GM08714 (cell line): ENCODE measurements around the gene ZFAND2A.
"Not testable (repeated sequence)": the region's sequence is repeated elsewhere in the genome, so short reads cannot be mapped to it uniquely, and the experiment has no call there.

Experiments used
- H3K4me3 ChIP-seq: fragments of 200-500 bp; sonication (Bioruptor generic); 2 replicates; pipeline ENCODE4 v1.5.1; 2014; ENCODE audit warnings: mild to moderate bottlenecking, low read length, inconsistent platforms
- ZNF274 ChIP-seq: IDR thresholded peaks from 2 replicates; pipeline ENCODE4 v1.6.1; 2012; ENCODE audit warnings: mild to moderate bottlenecking, low read depth, low read length

The ZFAND2A gene

DNA sequence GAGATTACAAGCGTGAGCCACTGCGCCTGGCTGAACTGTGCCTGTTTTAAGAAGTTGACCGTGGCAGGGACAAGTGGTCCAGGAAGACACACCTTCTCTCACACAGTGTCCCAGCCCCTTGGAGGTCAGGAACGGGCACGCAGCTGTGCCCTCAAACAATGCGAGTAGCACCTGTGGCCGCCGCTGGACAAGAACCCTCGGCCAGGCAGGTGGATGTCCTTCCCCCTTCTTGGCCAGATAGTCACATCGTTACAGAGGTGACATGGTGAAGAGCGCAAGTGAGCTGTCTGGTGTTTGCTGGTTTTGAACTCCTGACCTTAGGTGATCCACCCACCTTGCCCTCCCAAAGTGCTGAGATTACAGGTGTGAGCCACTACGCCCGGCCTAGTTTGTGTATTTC, 8.8 kb downstream of the ZFAND2A start:
- no peak for TF ChIP-seq ZNF274
- H3K4me3 ChIP-seq: no peak overlapping the region

GRCh38 chr7:1150400-1151002, 9.5 kb downstream of the ZFAND2A start:
- no peak overlapping the region for H3K4me3 ChIP-seq
- TF ChIP-seq ZNF274: no peak

DNA sequence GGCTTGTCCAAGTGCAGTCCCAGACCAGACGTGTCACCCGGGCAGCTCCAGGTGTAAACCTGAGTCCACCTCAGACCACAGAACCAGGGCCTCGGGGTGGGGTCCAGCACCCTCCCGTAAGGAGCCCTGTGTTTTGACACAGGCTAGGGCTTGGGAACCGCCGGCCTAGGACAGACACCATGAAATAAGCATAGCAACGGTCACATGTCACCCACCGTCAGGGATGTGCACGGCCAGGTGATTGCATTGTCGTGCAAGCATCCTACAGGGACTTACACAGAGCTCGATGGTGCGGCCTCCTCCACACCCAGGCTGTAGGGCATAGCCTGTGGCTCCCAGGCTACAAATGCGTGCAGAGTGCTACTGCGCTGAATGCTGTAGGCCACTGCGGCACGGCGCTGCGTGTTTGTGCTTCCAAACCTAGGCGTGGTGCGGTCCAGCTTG, 10.6 kb downstream of the ZFAND2A start:
- no peak for TF ChIP-seq ZNF274
- no peak overlapping the region for H3K4me3 ChIP-seq

- H3K4me3 ChIP-seq: not testable (repeated sequence)
Measured at GRCh38 chr7:1147873-1148272, 12.1 kb downstream of the ZFAND2A start.

- TF ChIP-seq ZNF274: no peak
- H3K4me3 ChIP-seq: no peak overlapping the region
Measured at GRCh38 chr7:1144269-1144771, 15.7 kb downstream of the ZFAND2A start.

DNA sequence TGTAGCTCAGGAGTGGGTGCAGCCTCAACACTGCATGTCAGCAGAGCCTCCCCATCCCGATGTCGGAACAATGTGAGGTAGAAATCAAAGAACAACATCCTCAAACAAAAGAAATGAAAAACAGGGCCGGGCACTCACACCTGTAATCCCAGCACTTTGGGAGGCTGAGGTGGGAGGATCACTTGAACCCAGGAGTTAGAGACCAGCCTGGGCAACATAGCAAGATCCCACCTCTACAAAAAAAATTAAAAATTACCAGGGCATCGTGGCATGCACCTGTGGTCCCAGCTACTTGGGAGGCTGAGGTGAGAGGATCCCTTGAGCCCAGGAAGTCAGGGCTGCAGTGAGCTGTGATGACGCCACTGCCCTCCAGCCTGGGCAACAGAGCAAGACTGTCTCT, 17.0 kb downstream of the ZFAND2A start:
- H3K4me3 ChIP-seq: not testable (repeated sequence)

GRCh38 chr7:1142051-1142635, 17.9 kb downstream of the ZFAND2A start:
- TF ChIP-seq ZNF274: no peak
- no peak overlapping the region for H3K4me3 ChIP-seq

- no peak for TF ChIP-seq ZNF274
- no peak overlapping the region for H3K4me3 ChIP-seq
Measured at GRCh38 chr7:1141651-1142050, 18.3 kb downstream of the ZFAND2A start.

DNA sequence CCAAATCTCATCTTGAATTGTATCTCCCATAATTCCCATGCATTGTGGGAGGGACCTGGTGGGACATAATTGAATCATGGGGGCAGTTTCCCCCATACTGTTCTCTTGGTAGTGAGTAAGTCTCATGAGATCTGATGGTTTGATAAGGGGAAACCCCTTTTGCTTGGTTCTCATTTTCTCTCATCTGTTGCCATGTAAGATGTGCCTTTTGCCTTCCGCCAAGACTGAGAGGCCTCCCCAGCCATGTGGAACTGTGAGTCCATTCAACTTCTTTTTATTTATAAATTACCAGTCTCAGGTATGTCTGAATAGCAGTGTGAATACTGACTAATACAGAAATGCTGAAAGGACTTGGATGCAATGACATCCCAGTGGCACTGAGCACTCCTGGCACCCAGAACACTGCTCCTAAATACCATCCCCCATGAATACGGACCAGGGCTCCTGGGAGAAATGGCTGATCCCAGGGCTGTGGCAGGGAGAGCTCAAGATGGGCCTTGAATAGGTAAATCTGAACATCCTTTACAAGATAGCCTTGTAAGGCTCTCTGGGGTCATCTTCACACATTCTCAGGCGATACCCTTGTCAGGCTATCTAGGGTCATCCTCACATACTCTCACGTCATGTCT, 19.4 kb downstream of the ZFAND2A start:
- H3K4me3 ChIP-seq: no peak overlapping the region
- no peak for TF ChIP-seq ZNF274

DNA sequence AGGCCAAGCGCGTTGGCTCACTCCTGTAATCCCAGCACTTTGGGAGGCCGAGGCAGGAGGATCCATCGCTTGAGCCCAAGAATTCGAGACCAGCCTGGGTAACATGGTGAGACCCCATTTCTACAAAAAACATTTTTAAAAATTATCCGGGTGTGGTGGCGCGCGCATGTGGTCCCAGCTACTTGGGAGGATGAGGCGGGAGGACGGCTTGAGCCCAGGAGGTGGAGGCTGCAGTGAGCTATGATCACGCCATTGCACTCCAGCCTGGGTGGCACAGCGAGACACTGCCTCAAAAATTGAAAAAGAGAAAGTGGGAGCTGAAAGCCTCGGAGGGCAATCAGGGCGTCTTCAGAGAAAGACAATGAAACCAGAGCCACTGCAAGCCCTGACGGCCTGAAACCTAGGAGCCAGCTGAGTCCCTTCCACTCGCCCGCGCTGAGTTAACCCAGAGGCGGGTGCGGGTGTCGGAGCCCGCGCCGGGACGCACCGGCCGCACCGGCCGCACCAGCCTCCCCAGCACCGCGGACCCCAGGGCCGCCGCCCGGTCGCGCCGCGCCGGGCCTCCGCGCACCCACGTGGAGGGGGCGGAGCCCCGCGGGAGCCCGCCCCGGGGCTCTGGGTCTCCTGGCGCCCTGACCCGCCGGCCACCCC, 22.4 kb downstream of the ZFAND2A start:
- peak overlapping the region; percentile 86 for H3K4me3 ChIP-seq
- no peak for TF ChIP-seq ZNF274

GRCh38 chr7:1136841-1137516, 23.0 kb downstream of the ZFAND2A start:
- peak overlapping the region; percentile 86 for H3K4me3 ChIP-seq
- no peak for TF ChIP-seq ZNF274

DNA sequence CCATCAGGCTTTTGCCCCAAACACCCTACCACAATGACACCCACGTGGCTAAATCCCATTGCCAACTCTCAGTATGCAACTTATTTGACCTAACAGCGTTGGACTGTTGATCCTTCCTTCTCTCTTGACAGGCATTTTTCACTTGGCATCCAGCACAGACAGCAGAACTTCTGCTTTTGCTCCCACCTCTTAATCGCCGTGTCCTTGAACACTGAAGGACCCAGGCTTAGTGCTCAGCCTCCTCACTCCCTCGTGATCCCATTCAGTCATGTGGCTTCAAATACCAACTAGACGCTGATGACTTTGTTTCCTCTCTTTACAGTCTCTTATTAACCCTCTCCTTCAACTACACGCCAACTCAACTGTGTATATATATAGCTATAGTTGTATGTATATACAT, 25.0 kb downstream of the ZFAND2A start:
- H3K4me3 ChIP-seq: no peak overlapping the region
- TF ChIP-seq ZNF274: no peak

- H3K4me3 ChIP-seq: no peak overlapping the region
- no peak for TF ChIP-seq ZNF274
Measured at GRCh38 chr7:1131471-1132265, 28.3 kb downstream of the ZFAND2A start.
